HG03135 (cell line): ENCODE measurements around the gene ATAD5.

Experiments used
- ATAC-seq: cut with Tn5 transposase; IDR thresholded peaks from one replicate; pipeline ENCODE4 v1.9.1; 2021; ENCODE audit warnings: mild to moderate bottlenecking, moderate library complexity; ENCODE audit not compliant: unreplicated experiment

The ATAD5 gene

GRCh38 chr17:30939051-30939689 is 107.4 kb downstream of the ATAD5 start:
- no peak for ATAC-seq

- ATAC-seq = no peak
Measured at GRCh38 chr17:30942308-30943079, 110.7 kb downstream of the ATAD5 start.
